Endothelial cell of umbilical vein (primary cell): ENCODE data around the gene TMEM208. TPM values are rescaled to one million over a fixed set of nuclear protein-coding genes. Genes with fewer than 3 reads are reported as not detected.

Source experiments
- BruUV-seq: library from RNA; stranded (reverse); fragments of 400-500 nt; replicated peaks from 2 replicates; lab custom pipeline; 2021; lab: Mats Ljungman, UMichigan
- CTCF ChIA-PET: fragments of 300-600, 350-600 bp; sonication (Branson Sonifier 250); formaldehyde crosslinking; loops from one replicate; lab custom pipeline; 2021; ENCODE audit warnings: antibody characterized with exemption, inconsistent platforms; lab: Charles Lee
- POLR2A ChIA-PET: fragments of 300-600, 350-600 bp; sonication (Branson Sonifier 250); formaldehyde crosslinking; loops from one replicate; lab custom pipeline; 2021; ENCODE audit warnings: antibody characterized with exemption, inconsistent platforms; lab: Charles Lee
- DNase-seq: peaks from one replicate; pipeline ENCODE4 v3.0.0-alpha.2; 2011; ENCODE audit warnings: low read depth, low spot score
- FAIRE-seq: peaks from 2 replicates; lab custom pipeline; 2011; peaks lifted over from hg19 to GRCh38; lab: Jason Lieb, UNC
- H2AFZ ChIP-seq: 2 replicates; pipeline ENCODE4 v1.6.0; 2012; ENCODE audit warnings: low read depth, low read length, control low read depth, inconsistent platforms
- H3K27ac ChIP-seq: 2 replicates; pipeline ENCODE4 v1.5.1; 2011; ENCODE audit warnings: low read depth, mild to moderate bottlenecking, control low read depth, low read length, moderate library complexity; ENCODE audit not compliant: insufficient read depth
- H3K27me3 ChIP-seq, 2 experiments: 2 replicates each; pipeline versions ENCODE4 v1.6.0 to v1.6.1; 2011; ENCODE audit warnings: low read length in 2 of 2, mixed read lengths in 1 of 2; ENCODE audit not compliant: control insufficient read depth in 2 of 2, insufficient read depth in 2 of 2
- H3K36me3 ChIP-seq, 2 experiments: 2 replicates in 1 of 2; 3 replicates in 1 of 2; pipeline ENCODE4 v1.5.1; 2011; ENCODE audit warnings: low read length in 2 of 2, mild to moderate bottlenecking in 1 of 2, moderate library complexity in 1 of 2; ENCODE audit not compliant: control insufficient read depth in 2 of 2, insufficient read depth in 2 of 2; ENCODE audit errors: extremely low read depth in 1 of 2
- H3K4me1 ChIP-seq: 3 replicates; pipeline ENCODE4 v1.5.1; 2011; ENCODE audit warnings: mild to moderate bottlenecking, low read length; ENCODE audit not compliant: control insufficient read depth, insufficient read depth; ENCODE audit errors: extremely low read depth
- H3K4me2 ChIP-seq: 2 replicates; pipeline ENCODE4 v1.6.1; 2011; ENCODE audit warnings: low read length, control low read depth, mixed read lengths; ENCODE audit not compliant: insufficient read depth
- H3K4me3 ChIP-seq, 3 experiments: fragments of 200-600 bp in 1 of 3; sonication (generic), shearing (Covaris generic) in 1 of 3; replicated peaks in 1 of 3; 2 replicates each; pipeline ENCODE4 v1.5.1; 2011 to 2016; ENCODE audit warnings: control low read depth in 3 of 3, low read length in 3 of 3, mild to moderate bottlenecking in 2 of 3, inconsistent platforms in 1 of 3, low read depth in 1 of 3, moderate library complexity in 1 of 3; ENCODE audit not compliant: insufficient read depth in 1 of 3
- H3K79me2 ChIP-seq: 2 replicates; pipeline ENCODE4 v1.6.0; 2012; ENCODE audit warnings: low read length, inconsistent platforms; ENCODE audit not compliant: control insufficient read depth, insufficient read depth
- H3K9ac ChIP-seq: replicated peaks from 2 replicates; pipeline ENCODE3; 2011; ENCODE audit warnings: low read length, control low read depth; ENCODE audit not compliant: insufficient read depth; ENCODE audit errors: extremely low read depth
- H3K9me1 ChIP-seq: replicated peaks from 3 replicates; pipeline ENCODE4 v1.6.0; 2011; ENCODE audit warnings: mild to moderate bottlenecking, low read length; ENCODE audit not compliant: control insufficient read depth, insufficient read depth; ENCODE audit errors: extremely low read depth
- H3K9me3 ChIP-seq: replicated peaks from 2 replicates; pipeline ENCODE4 v1.5.1; 2012; ENCODE audit warnings: low read length, inconsistent platforms; ENCODE audit not compliant: control insufficient read depth, insufficient read depth
- H4K20me1 ChIP-seq: replicated peaks from 2 replicates; pipeline ENCODE3; 2011; ENCODE audit warnings: mild to moderate bottlenecking, low read length; ENCODE audit not compliant: control insufficient read depth, insufficient read depth; ENCODE audit errors: extremely low read depth
- GATA2 ChIP-seq: IDR thresholded peaks from 2 replicates; pipeline ENCODE4 v1.7.0; 2011; ENCODE audit warnings: low read depth, mild to moderate bottlenecking, moderate library complexity, mixed read lengths, low read length; ENCODE audit not compliant: insufficient read length, insufficient read depth
- JUN ChIP-seq: IDR thresholded peaks from 2 replicates; pipeline ENCODE4 v1.6.1; 2011; ENCODE audit warnings: borderline replicate concordance, low read depth; ENCODE audit not compliant: insufficient read length, insufficient read depth
- POLR2A ChIP-seq: IDR thresholded peaks from 2 replicates; pipeline ENCODE4 v1.6.1; 2012; ENCODE audit warnings: low read depth, mild to moderate bottlenecking, control low read depth, low read length
- POLR2AphosphoS5 ChIP-seq: IDR thresholded peaks from 2 replicates; pipeline ENCODE4 v1.6.1; 2012; ENCODE audit warnings: low read depth, mild to moderate bottlenecking, control low read depth, low read length, moderate library complexity; ENCODE audit not compliant: insufficient read depth
- dilution Hi-C: fragments of 300-500 bp; cut with MboI; formaldehyde crosslinking; loops from one replicate; pipeline ENCODE4 v1.15.0; 2019; ENCODE audit warnings: low sequenced_read_pairs; ENCODE audit not compliant: extremely low pct_ligation_motif_present
- intact Hi-C: fragments of 100-400 bp; cut with micrococcal nuclease; formaldehyde crosslinking; loops from one replicate; pipeline ENCODE4 v1.10.0; 2022
- polyA plus RNA-seq, 4 experiments: library from polyadenylated mRNA; depleted of rRNA in 3 of 4; stranded (reverse) in 3 of 4; unstranded in 1 of 4; fragments of >200 nt; gene quantifications; 2 replicates each; pipeline versions ENCODE4 v1.2.1 to v1.2.3, GENCODE V29; 2011 to 2012; ENCODE audit warnings: missing spikeins in 1 of 4
- total RNA-seq: library from RNA; stranded (reverse); gene quantifications from 2 replicates; pipeline ENCODE4 v1.2.3, GENCODE V29; 2021
- TF ChIP-seq, protein P1 (sequence below), 2 donors: IDR thresholded peaks; 1 replicate in 1 of 2; 2 replicates in 1 of 2; pipeline ENCODE4 v1.5.1; 2011; ENCODE audit warnings: low read length in 2 of 2, mild to moderate bottlenecking in 2 of 2, moderate library complexity in 2 of 2, control low read depth in 1 of 2, inconsistent platforms in 1 of 2, low read depth in 1 of 2; ENCODE audit not compliant: insufficient read depth in 1 of 2; ENCODE audit errors: extremely low read depth in 1 of 2
- TF ChIP-seq, protein P2 (sequence below): IDR thresholded peaks from 2 replicates; pipeline ENCODE4 v1.6.1; 2011; ENCODE audit not compliant: insufficient read depth, insufficient read length

The TMEM208 gene
- total and polyA plus RNA-seq, 2 donors (not counting 3 experiments of a cell fraction or from before 2014, with no cell fraction given) = 35.3 to 94.0 TPM

- ChIA-PET CTCF (interaction anchor here (0.7 to 1.2 kb wide), 5 partner anchors 16 to 225 kb away, joined by 3 to 5 read pairs (median 4); no protein-coding TSS in a partner anchor), POLR2A (interaction anchor here (0.9 kb wide), 1 partner anchor 9 kb away, joined by 3 read pairs; the partner anchor contains the start of gene NOL3)
- no peaks in the 10 kb centered on the region for H3K9me3 ChIP-seq
- H3K9ac ChIP-seq = no peak overlapping the region
- no peaks in the 10 kb centered on the region for H3K27me3 ChIP-seq
- no peaks in the 10 kb centered on the region for H3K36me3 ChIP-seq
- no TSS peak for BruUV-seq
- H3K4me3 ChIP-seq = no peak overlapping the region
- TF ChIP-seq, protein P1, sequence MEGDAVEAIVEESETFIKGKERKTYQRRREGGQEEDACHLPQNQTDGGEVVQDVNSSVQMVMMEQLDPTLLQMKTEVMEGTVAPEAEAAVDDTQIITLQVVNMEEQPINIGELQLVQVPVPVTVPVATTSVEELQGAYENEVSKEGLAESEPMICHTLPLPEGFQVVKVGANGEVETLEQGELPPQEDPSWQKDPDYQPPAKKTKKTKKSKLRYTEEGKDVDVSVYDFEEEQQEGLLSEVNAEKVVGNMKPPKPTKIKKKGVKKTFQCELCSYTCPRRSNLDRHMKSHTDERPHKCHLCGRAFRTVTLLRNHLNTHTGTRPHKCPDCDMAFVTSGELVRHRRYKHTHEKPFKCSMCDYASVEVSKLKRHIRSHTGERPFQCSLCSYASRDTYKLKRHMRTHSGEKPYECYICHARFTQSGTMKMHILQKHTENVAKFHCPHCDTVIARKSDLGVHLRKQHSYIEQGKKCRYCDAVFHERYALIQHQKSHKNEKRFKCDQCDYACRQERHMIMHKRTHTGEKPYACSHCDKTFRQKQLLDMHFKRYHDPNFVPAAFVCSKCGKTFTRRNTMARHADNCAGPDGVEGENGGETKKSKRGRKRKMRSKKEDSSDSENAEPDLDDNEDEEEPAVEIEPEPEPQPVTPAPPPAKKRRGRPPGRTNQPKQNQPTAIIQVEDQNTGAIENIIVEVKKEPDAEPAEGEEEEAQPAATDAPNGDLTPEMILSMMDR (IDR thresholded peaks at IDR 0.05; ENCODE audit: extremely low read depth in 1 of 2, insufficient read depth in 1 of 2, low read depth in 1 of 2, low read length in 2 of 2) = peak in 1 of 2 donors; percentile 20
- no peak for TF ChIP-seq POLR2AphosphoS5
- no peak overlapping the region for H3K4me2 ChIP-seq
- H4K20me1 ChIP-seq = no peaks in the 10 kb centered on the region
- H3K9me1 ChIP-seq = no peaks in the 10 kb centered on the region
- intact Hi-C loops = no loop called here
- H2AFZ ChIP-seq = no peak overlapping the region
- dilution Hi-C loops = no loop called here
- H3K79me2 ChIP-seq = peaks cover 13% of the 10 kb centered on the region
- peaks cover 35% of the 10 kb centered on the region for H3K4me1 ChIP-seq
- FAIRE-seq = no peak
- H3K27ac ChIP-seq = no peak overlapping the region
- DNase-seq = no peak
Observed at GRCh38 chr16:67179421-67180080, 47.4 kb upstream of the TMEM208 start.

- peaks cover 33% of the 10 kb centered on the region for H3K4me1 ChIP-seq
Observed at GRCh38 chr16:67180166-67180565, 46.8 kb upstream of the TMEM208 start.

More at GRCh38 chr16:67180166-67180565, 46.8 kb upstream of the TMEM208 start:
- no TSS peak for BruUV-seq
- no peak overlapping the region for H3K9ac ChIP-seq
- H3K4me3 ChIP-seq = no peak overlapping the region
- ChIA-PET CTCF (interaction anchor here (0.7 to 1.5 kb wide), 6 partner anchors 17 to 226 kb away, joined by 3 to 7 read pairs (median 4); partner anchors contain the start of genes FBXL8 and TRADD), POLR2A (interaction anchor here (0.9 kb wide), 1 partner anchor 10 kb away, joined by 3 read pairs; the partner anchor contains the start of gene NOL3)
- no peak overlapping the region for H3K27ac ChIP-seq
- H2AFZ ChIP-seq = no peak overlapping the region
- H4K20me1 ChIP-seq = no peaks in the 10 kb centered on the region
- dilution Hi-C loops (no loop called here), intact Hi-C loops (no loop called here)
- FAIRE-seq (no peak), DNase-seq (no peak)
- no peaks in the 10 kb centered on the region for H3K27me3 ChIP-seq
- TF ChIP-seq, protein P2, sequence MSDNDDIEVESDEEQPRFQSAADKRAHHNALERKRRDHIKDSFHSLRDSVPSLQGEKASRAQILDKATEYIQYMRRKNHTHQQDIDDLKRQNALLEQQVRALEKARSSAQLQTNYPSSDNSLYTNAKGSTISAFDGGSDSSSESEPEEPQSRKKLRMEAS = no peak
- no peak for TF ChIP-seq POLR2AphosphoS5
- no peak for TF ChIP-seq JUN
- no peak for TF ChIP-seq POLR2A
- no peak for TF ChIP-seq GATA2
- no peaks in the 10 kb centered on the region for H3K36me3 ChIP-seq
- H3K79me2 ChIP-seq = peaks cover 13% of the 10 kb centered on the region
- no peak overlapping the region for H3K4me2 ChIP-seq
- H3K9me1 ChIP-seq = no peaks in the 10 kb centered on the region
- H3K9me3 ChIP-seq = no peaks in the 10 kb centered on the region
